VCaP (cell line): ENCODE measurements around the gene FAM53A.

Experiments used
- H3K27ac ChIP-seq: fragments of 450-650 bp; 2 replicates; pipeline ENCODE4 v1.5.1; 2017
- TF ChIP-seq, protein P1 (sequence below): fragments of 450-650 bp; conservative IDR thresholded peaks from 2 replicates; pipeline ENCODE4 v1.5.1; 2017; ENCODE audit warnings: mild to moderate bottlenecking, moderate library complexity

Gene FAM53A

DNA sequence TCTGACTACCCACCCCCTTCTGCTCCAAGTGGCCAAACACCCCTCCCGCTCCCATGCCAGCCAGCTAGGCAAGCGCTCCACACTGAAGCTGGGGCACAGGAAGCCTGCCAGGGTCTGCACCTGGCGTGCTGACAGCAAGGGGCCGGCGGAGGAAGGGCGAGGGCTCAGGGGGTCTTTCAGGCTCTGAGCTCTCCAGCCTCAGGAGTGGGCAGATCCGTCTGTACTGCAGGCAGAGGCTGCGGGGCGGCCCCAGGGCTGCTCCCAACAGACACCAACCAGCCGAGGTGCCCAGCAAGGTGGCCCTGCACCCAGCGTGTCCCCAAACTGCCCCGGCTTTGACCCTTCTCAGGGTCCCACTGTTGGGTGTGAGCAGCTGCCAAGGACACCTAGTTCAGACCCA, 14.8 kb downstream of the FAM53A start:
- TF ChIP-seq, protein P1, sequence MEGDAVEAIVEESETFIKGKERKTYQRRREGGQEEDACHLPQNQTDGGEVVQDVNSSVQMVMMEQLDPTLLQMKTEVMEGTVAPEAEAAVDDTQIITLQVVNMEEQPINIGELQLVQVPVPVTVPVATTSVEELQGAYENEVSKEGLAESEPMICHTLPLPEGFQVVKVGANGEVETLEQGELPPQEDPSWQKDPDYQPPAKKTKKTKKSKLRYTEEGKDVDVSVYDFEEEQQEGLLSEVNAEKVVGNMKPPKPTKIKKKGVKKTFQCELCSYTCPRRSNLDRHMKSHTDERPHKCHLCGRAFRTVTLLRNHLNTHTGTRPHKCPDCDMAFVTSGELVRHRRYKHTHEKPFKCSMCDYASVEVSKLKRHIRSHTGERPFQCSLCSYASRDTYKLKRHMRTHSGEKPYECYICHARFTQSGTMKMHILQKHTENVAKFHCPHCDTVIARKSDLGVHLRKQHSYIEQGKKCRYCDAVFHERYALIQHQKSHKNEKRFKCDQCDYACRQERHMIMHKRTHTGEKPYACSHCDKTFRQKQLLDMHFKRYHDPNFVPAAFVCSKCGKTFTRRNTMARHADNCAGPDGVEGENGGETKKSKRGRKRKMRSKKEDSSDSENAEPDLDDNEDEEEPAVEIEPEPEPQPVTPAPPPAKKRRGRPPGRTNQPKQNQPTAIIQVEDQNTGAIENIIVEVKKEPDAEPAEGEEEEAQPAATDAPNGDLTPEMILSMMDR, result no peak
- H3K27ac ChIP-seq, result no peak overlapping the region

DNA sequence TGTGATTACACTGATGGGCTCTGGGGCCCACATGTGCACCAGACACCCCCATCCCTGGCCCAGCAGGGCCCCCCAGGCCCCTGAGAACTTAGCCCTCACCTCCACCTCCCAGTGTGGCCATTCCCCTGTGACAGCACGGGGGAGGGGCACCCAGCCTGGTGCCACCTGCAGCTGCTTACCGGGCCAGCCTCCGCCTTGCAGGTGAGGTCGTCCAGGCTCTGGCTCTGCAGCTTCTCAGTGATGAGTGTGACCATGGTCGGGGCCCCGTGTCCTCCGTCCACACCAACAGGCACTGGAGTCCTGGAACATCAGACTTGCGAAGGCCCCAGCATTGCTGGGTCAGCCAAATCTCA, 15.6 kb downstream of the FAM53A start:
- H3K27ac ChIP-seq, result no peak overlapping the region
- TF ChIP-seq, protein P1, result no peak

GRCh38 chr4:1667273-1667672, 16.8 kb downstream of the FAM53A start:
- H3K27ac ChIP-seq, result no peak overlapping the region
- TF ChIP-seq, protein P1, result no peak

- 0 out of 2 replicates have a peak overlapping the region, but pooled peaks have one; percentile 16 for H3K27ac ChIP-seq
- TF ChIP-seq, protein P1, result no peak
Observed at GRCh38 chr4:1666391-1666790, 17.7 kb downstream of the FAM53A start.

- no peak overlapping the region for H3K27ac ChIP-seq
- TF ChIP-seq, protein P1, result no peak
Observed at GRCh38 chr4:1664141-1664540, 20.0 kb downstream of the FAM53A start.

GRCh38 chr4:1663549-1663948, 20.6 kb downstream of the FAM53A start:
- TF ChIP-seq, protein P1, result no peak
- H3K27ac ChIP-seq, result no peak overlapping the region

GRCh38 chr4:1661695-1662094, 22.4 kb downstream of the FAM53A start:
- H3K27ac ChIP-seq, result no peak overlapping the region
- TF ChIP-seq, protein P1, result no peak
